Activated T-helper 9 cell treated with anti-CD3 and anti-CD28 coated beads, Interleukin-2, amount 50 U/mL, for 16 hours (primary cell): ENCODE results near the gene SCRN3.
"Not testable (repeated sequence)": the region's sequence is repeated elsewhere in the genome, so short reads cannot be mapped to it uniquely, and the experiment has no call there.

Experiments used
- DNase-seq: peaks from one replicate; pipeline ENCODE4 v3.0.0-alpha.2; 2020; ENCODE audit warnings: low read depth

Gene SCRN3

DNA sequence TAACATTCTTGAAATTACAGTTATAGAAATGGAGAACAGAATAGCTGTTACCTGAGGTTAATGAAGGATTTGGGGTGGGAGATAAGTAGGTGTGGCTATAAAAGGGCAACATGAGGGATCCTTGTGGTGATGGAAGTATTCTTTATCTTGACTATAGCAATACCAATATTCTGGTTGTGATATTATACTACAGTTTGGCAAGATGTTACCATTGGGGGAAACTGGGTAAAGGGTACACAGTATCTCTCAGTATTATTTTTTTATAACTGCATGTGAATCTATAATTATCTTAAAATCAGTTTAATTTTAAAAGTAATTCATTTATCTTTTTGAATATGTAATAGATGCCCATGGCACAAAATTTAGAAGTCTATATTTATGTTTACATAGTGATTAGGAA lies 8.1 kb downstream of the SCRN3 start:
- no peak for DNase-seq

DNA sequence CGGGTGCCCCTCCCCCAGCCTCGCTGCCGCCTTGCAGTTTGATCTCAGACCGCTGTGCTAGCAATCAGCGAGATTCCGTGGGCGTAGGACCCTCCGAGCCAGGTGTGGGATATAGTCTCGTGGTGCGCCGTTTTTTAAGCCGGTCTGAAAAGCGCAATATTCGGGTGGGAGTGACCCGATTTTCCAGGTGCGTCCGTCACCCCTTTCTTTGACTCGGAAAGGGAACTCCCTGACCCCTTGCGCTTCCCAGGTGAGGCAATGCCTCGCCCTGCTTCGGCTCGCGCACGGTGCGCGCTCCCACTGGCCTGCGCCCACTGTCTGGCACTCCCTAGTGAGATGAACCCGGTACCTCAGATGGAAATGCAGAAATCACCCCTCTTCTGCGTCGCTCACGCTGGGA lies 14.5 kb downstream of the SCRN3 start:
- DNase-seq = not testable (repeated sequence)

DNA sequence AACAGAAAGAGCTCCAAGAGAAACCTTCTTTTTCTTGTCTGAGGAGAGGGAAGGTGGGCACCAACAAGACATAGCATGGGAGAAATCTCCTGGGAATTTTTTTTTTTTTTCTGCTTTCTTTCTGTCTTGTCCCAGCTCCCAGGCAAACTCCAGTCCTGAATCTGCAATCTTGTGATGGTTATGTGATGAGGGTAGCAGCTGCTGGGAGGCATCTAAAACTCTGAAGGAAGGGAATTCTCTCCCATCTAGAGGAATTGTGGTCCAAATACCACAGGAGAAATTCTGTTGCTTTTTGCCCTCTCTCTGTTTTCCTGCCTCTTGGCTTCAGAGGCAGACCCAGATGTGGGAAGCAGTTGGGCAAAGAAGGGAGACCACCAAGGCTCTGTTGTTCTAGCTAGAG lies 16.7 kb downstream of the SCRN3 start:
- no peak for DNase-seq

DNA sequence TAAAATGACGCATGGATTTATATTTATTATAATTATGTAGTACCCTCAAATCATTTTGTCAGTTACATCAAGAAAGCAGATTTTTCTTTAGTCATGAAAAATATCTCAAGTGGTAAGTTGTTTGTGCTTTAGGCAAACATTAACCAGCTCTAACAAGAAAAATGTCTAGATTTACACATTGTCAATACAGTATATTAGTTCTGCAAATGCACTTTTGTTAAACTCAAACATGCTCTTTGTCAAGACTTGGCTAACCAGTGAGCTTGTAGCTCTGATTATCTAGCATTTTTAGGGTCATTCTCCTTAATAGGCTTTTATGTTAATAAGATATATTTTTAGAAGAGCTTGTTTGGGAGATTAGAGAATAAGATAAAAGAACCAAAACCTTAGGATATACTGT lies 32.7 kb downstream of the SCRN3 start:
- no peak for DNase-seq

DNA sequence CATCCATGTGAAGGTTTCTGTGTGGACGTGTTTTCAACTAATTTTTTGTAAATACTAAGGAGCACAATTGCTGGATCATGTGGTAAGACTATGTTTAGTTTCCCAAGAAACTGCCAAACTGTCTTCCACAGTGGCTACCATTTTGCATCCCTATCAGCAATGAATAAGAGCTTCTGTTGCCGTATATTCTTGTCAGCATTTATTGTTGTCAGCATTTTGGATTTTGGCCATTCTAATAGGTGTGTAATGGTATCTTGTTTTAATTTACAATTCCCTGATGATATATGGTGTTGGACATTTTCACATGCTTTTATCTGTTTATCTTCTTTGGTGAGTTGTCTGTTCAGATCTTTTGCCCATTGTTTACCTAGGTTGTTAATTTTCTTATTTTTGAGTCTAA lies 34.5 kb downstream of the SCRN3 start:
- DNase-seq = no peak

DNA sequence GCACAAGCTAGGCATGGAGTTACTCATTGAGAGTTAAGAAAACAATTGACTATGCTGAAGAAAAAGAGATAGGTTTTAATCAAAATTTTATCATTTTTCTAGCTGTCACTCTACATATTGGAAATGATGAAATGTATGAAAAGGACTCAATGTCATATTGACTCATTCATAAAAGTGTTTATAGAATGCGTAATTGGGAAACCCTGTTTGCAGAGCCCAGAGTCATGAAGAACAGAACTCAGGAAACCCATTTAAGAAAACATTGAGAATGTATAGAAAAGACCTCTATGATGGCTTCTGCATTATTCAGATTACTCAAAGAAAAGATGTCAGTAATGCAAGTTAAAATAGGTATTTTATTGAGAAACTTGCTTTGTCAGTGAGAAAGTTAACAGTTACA lies 36.4 kb downstream of the SCRN3 start:
- no peak for DNase-seq

DNA sequence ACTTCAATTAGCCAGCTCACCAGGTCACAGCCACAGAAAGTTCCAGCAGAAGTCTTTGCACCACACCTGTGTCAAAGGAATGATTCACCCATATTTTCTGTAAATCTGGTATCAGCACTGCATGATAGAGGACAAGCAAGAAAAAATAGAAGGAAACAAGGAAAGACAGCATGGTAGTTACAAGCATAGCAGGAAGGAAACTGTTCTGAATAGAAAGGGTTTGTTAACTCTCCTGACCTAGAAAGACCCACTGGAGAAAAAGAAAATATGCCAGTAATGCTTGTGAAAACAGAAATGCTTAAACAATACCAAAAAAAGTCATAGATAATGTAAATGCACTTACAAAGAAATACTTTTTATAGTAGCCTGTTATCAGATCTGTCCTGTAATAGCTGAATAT lies 40.8 kb downstream of the SCRN3 start:
- no peak for DNase-seq

DNA sequence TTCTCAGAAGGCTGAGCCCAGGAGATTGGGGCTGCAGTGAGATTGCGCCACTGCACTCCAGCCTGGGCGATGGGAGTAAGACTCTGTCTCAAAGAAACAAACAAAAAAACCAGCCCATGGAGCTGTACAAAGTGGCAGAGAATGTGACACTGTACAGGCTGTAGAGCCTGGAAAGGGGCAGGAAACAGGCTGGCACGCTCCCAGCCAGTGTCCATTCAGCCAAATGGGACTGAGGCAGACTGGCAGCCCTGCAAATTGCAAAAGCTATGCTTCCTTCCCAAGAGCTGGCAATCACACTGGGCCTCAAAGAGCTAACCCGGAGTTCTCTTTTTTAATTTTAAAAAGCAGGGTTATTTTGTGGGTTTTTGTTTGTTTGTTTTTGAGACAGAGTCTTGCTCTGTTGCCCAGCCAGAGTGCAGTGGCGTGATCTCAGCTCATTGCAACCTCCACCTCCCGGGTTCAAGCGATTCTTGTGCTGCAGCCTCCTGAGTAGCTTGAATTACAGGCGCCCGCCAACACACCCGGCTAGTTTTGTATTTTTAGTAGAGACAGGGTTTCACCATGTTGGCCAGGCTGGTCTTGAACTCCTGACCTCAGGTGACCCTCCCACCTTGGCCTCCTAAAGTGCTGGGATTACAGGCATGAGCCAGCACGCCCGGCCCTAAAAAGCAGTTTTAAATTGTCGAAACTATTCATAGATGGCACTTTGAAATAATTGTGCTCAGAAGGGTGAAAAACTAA lies 42.8 kb downstream of the SCRN3 start:
- DNase-seq = no peak

DNA sequence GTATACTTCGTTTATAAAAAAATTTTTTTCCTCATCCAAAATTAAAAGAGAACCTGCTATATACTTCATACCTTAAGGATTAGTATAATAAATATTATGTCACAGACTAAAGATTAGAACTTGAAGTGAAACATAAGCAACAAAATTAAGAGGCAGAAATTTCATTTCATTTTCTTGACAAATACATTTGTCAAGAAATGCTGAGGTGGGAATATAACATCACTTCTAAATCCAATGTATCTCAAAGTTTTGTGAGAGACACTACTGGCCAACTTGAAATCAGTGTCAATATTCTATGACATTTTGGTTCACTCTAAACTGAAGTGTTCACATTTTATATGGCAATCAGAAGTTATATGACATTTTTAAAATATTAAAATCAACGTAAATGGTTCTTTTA lies 43.8 kb downstream of the SCRN3 start:
- DNase-seq = no peak

DNA sequence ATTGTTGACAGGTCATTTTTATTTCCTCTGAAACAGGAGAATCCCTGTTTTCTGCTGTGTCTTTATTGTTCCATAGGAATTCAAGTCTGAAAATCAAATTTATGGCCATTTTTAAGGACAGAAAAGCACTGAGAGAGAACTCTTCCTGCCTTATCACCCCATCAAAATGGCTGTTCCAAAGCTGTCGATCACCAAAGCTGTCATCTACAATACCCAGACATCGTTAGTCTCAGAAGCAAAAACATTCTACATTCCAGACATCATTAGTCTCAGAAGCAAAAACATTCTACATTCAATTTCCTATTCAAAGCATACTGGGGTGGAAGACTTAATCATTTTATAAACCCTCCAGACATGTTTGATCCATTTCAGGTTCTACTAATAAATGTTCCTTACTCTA lies 44.4 kb downstream of the SCRN3 start:
- no peak for DNase-seq

DNA sequence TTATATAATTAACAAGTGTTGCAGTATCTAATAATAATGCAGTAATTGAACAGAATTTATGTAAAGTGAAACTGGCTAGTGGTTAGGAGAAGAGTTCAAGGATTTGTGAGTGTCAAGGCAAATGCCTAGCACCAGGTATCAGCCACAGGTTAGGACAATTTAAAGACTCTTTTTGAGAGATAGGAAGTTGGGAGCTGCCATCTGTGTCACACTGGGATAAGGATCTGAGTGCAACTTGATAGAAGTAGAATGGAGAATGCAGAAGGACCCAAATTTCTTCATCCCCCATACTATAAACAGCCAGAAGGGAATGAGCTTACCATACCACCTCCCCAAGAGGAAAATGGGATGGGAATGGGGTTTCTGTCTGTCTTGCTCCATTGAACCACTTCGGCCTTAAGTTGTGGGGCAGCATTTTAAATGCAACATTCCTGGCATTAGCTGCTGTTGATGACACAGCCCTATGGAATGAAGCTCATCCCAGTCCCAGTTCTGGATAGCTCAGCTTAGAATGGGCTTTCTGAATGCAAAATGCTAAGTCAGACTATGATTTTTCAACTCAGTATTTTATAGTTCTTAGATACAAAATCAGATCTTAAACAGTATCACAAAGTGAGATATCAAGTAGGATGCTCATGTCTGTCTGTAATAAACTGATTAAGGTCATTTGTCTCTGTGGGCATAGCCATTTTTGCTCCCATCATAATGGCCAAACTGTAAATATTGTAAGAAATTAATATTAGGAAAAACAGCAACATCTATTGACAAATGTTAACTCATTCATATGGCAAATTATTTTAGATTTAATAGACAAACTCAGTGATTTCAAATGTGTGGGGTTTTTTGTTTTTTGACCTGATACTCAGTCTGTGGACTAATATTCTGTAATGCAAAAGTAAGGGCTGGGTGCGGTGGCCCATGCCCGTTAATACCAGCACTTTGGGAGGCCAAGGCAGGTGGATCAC lies 47.3 kb downstream of the SCRN3 start:
- no peak for DNase-seq

DNA sequence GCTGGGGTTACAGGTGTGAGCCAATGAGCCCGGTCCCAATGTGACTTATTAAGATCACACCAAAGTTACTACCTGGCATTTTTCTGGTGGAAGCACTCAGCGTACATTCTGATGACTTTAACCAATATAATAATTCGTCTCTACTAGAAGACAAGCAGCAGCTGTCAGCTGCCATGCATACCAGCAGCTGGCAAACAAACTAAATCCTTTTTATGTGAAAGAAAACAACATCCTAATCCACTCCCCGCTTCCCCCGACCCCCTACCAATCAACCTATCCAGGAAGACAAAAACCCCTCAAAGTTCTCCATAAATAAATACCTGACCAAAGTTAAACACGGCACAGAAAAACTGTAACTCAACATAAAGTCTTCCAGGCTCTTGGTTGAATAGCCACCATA lies 49.2 kb downstream of the SCRN3 start:
- no peak for DNase-seq

DNA sequence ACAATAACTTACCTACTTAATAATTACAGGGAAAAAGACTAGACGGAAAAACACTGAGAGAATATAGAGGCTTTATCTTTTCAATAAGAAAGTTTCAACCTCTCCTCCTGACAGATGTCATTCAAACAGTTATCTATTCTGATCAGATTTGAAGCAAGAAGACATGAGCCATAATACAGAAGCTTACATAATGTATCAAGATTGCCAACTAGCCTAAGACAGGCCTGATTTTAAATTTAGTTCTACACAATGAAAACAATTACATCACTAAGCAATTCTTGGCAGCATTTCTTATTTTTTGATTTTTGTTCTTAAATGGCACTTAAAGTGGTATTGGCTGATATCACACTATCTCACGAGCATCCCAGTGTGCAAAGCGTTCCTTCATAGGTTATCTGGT lies 49.7 kb downstream of the SCRN3 start:
- DNase-seq = no peak

DNA sequence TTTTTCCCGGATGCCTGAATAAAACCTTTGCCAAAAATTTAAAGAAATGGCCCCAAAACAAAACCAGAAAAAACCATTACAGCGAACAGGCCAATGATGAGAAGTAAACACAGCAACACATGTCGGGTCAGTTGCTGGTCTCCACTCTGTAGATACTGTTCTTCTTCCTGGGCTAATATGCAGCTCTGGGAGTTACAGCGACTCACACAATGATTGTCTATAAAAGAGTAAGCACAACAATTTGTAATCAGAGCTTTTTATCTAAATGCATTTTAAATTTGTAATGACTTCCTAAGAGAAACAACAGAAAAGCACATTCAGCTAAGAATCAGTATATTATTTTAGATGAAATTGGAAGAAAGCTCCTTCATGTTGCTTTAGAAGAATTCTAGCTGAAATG lies 51.0 kb downstream of the SCRN3 start:
- no peak for DNase-seq

DNA sequence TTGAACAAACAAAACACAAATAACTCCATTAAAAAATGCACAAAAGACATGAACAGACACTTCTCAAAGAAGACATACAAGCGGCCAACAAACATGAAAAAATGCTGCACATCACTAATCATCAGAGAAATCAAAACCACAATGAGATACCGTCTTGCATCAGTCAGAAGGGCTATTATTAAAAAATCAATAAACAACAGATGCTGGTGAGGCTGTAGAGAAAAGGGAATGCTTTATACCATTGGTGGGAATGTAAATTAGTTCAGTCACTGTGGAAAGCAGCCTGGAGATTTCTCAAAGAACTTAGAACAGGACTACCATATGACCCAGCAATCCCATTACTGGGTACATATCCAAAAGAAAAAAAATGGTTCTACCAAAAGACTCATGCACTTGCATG lies 53.5 kb downstream of the SCRN3 start:
- DNase-seq = no peak

DNA sequence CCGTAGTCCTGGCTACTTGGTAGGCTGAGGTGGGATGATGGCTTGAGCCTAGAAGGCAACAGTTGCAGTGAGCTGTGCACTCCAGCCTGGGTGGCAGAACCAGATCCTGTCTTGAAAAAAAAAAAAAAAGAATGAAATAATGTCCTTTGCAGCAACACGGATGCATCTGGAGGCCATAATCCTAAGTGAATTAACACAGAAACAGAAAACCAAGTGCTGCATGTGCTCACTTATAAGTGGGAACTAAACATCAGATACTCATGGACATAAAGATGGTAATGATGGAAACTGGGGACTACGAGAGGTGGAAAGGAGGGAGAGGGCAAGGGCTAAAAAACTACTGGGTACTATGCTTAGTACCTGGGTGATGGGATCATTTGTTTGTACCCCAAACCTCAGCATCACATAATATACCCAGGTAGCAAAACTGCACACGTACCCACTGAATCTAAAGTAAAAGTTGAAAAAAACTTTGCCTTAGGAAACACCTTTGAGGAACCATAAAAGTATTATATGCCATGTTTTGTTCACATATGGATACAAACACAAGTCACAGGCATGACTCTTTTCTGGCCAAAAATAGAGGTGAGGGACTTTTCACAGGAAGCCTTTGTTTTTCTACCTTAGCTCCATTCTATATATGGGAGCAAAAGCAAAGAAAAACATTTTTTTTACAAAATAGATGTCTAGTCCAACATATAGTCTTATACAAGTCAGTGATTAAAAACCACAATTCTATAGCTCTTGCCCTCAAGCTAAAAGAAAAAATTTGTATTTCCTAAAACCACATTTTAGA lies 54.7 kb downstream of the SCRN3 start:
- DNase-seq = no peak

DNA sequence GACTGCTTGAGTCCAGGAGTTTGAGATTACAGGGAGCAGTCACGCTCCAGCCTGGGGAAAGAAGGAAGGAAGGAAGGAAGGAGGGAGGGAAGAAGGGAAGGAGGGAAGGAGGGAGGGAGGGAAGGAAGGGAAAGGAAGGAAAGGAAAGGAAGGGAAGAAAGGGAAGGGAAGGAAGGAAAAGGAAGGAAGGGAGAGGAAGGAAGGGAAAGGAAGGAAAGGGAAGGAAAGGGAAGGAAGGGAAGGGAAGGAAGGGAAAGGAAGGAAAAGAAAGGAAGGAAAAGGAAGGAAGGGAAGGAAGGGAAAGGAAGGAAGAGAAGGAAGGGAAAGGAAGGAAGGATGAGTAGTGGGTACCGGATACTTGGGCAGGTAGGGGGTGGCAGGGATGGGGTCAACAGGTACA lies 59.0 kb downstream of the SCRN3 start:
- no peak for DNase-seq

DNA sequence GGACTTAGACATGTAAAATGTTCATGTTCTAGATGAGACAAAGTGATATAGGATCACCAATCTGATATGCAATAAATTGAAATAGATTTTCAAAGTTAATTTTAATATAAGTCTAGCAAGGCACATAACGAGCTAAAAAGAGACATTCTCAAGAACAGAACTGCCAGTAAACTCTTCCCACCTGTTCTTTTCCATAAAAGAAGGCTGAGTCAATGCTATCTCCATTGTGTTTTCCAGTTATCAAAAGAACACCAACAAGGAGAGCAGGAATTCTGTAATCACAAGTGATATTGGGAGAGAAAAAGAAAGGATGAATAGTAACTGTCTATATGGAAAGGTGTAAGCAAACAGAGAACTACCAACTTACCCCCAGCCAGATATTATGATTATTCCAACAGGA lies 65.7 kb downstream of the SCRN3 start:
- no peak for DNase-seq

DNA sequence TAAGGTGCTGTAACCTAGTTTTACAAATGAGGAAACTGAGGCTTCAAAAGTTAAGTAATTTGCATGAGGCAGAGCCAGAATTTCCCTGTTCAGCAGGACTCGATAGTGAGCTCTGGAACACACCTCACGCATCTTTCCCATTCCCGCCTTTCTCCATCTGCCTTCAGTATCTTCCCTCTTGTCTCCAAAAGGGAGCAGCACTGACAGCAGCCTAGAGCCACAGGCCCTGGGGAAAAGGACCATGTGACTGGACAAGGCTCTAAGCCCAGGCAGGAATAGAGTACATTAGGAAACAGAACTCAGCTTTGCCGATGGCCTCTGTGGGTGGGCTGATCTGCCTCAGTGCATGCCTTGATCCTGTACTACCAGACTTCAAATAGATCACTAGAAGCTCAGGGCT lies 69.8 kb downstream of the SCRN3 start:
- no peak for DNase-seq

DNA sequence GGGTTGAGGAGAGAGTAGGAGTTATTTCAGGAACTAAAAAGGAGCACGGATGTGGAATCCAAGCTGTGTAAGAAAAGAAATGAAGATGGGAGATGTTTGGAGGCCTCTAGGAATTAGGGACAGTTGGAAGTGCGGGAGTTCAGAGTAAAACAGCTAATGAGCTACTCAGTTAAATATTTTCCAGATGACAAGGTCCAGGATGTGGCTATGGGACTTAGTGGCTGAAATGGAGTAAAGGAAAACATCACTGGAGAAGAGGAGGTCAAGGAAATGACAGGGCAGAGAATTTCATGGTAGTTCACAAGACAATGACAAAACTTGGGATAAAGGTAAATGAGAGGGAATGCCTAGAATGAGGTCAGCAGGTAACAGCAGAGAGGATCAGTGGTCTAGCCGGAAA lies 78.3 kb downstream of the SCRN3 start:
- DNase-seq = no peak

DNA sequence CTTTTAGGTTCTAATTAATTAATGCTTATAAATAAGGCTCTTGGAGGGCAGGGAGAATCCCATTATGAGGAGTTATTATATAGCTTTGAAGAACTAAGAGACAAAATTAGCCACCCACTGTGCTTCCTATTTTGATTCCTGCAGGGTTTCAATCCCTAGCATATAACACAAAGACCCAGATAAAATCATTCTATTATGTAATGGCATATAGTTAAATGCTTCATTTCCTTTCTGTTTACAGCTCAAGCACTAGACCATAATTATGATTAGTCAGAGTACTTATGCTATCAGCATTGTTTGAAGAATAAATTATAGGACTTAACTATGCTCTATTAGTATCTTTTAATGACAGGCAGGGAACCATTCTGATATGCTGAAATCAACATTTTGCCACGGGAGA lies 82.2 kb downstream of the SCRN3 start:
- DNase-seq = no peak
